ENCODE data around the gene PRCP.

The PRCP gene

GRCh38 chr11:82942376-82942775 is 42.1 kb upstream of the PRCP start:
- no peak overlapping the region for H3K4me3 ChIP-seq (replicated peaks; ENCODE audit: low read depth, low read length)
- no peaks in the 10 kb centered on the region for H3K27me3 ChIP-seq (replicated peaks; ENCODE audit: control insufficient read depth, insufficient read depth, low read length)
- no peaks in the 10 kb centered on the region for H3K36me3 ChIP-seq (ENCODE audit: control insufficient read depth, insufficient read depth, low read length)
- no peak for TF ChIP-seq CTCF (IDR thresholded peaks at IDR 0.05; ENCODE audit: insufficient read depth, low read length, poor library complexity, severe bottlenecking)
- no peak for DNase-seq (ENCODE audit: extremely low read depth, insufficient read length)

- no peak for DNase-seq (ENCODE audit: extremely low read depth, insufficient read length)
- Histone ChIP-seq H3K36me3 (ENCODE audit: control insufficient read depth, insufficient read depth, low read length) (no peaks in the 10 kb centered on the region), H3K27me3 (replicated peaks; ENCODE audit: control insufficient read depth, insufficient read depth, low read length) (no peaks in the 10 kb centered on the region), H3K4me3 (replicated peaks; ENCODE audit: low read depth, low read length) (no peak overlapping the region)
- TF ChIP-seq CTCF (IDR thresholded peaks at IDR 0.05; ENCODE audit: insufficient read depth, low read length, poor library complexity, severe bottlenecking), result no peak
Observed at GRCh38 chr11:82939456-82939855, 39.2 kb upstream of the PRCP start.

GRCh38 chr11:82937554-82937953 is 37.3 kb upstream of the PRCP start:
- TF ChIP-seq CTCF (IDR thresholded peaks at IDR 0.05; ENCODE audit: insufficient read depth, low read length, poor library complexity, severe bottlenecking), result no peak
- Histone ChIP-seq H3K27me3 (replicated peaks; ENCODE audit: control insufficient read depth, insufficient read depth, low read length) (no peaks in the 10 kb centered on the region), H3K36me3 (ENCODE audit: control insufficient read depth, insufficient read depth, low read length) (no peaks in the 10 kb centered on the region), H3K4me3 (replicated peaks; ENCODE audit: low read depth, low read length) (no peak overlapping the region)
- DNase-seq (ENCODE audit: extremely low read depth, insufficient read length), result no peak

GRCh38 chr11:82936261-82936660 is 36.0 kb upstream of the PRCP start:
- Histone ChIP-seq H3K27me3 (replicated peaks; ENCODE audit: control insufficient read depth, insufficient read depth, low read length) (no peaks in the 10 kb centered on the region), H3K4me3 (replicated peaks; ENCODE audit: low read depth, low read length) (no peak overlapping the region), H3K36me3 (ENCODE audit: control insufficient read depth, insufficient read depth, low read length) (no peaks in the 10 kb centered on the region)
- no peak for TF ChIP-seq CTCF (IDR thresholded peaks at IDR 0.05; ENCODE audit: insufficient read depth, low read length, poor library complexity, severe bottlenecking)
- no peak for DNase-seq (ENCODE audit: extremely low read depth, insufficient read length)

- H3K36me3 ChIP-seq (ENCODE audit: control insufficient read depth, insufficient read depth, low read length), result no peaks in the 10 kb centered on the region
- no peak overlapping the region for H3K4me3 ChIP-seq (replicated peaks; ENCODE audit: low read depth, low read length)
- H3K27me3 ChIP-seq (replicated peaks; ENCODE audit: control insufficient read depth, insufficient read depth, low read length), result no peaks in the 10 kb centered on the region
- no peak for TF ChIP-seq CTCF (IDR thresholded peaks at IDR 0.05; ENCODE audit: insufficient read depth, low read length, poor library complexity, severe bottlenecking)
- DNase-seq (ENCODE audit: extremely low read depth, insufficient read length), result no peak
Observed at GRCh38 chr11:82932564-82932963, 32.3 kb upstream of the PRCP start.

GRCh38 chr11:82930734-82931133 is 30.5 kb upstream of the PRCP start:
- DNase-seq (ENCODE audit: extremely low read depth, insufficient read length), result no peak
- H3K36me3 ChIP-seq (ENCODE audit: control insufficient read depth, insufficient read depth, low read length), result no peaks in the 10 kb centered on the region
- no peaks in the 10 kb centered on the region for H3K27me3 ChIP-seq (replicated peaks; ENCODE audit: control insufficient read depth, insufficient read depth, low read length)
- no peak overlapping the region for H3K4me3 ChIP-seq (replicated peaks; ENCODE audit: low read depth, low read length)
- TF ChIP-seq CTCF (IDR thresholded peaks at IDR 0.05; ENCODE audit: insufficient read depth, low read length, poor library complexity, severe bottlenecking), result no peak
